GM10248 (cell line): ENCODE measurements around the gene ST3GAL2.

Experiments
- CTCF ChIA-PET: fragments of 300-600 bp; sonication (Branson Sonifier 250); formaldehyde crosslinking; extraction: SDS; loops from one replicate; lab custom pipeline; 2021; ENCODE audit warnings: antibody characterized with exemption; lab: Yijun Ruan, JAX
- POLR2A ChIA-PET: fragments of 350-650 bp; sonication (Branson Sonifier 250); formaldehyde crosslinking; extraction: SDS; loops from one replicate; lab custom pipeline; 2020; ENCODE audit warnings: antibody characterized with exemption; lab: Yijun Ruan, JAX
- DNase-seq: peaks from one replicate; pipeline ENCODE4 v3.0.0; 2012; ENCODE audit errors: extremely low spot score
- CTCF ChIP-seq: IDR thresholded peaks from 2 replicates; pipeline ENCODE4 v1.5.1; 2012; ENCODE audit warnings: mild to moderate bottlenecking, low read depth; ENCODE audit errors: extremely low read depth, missing control alignments, control extremely low read depth

ST3GAL2 gene

GRCh38 chr16:70468776-70469525 lies 30.1 kb upstream of the ST3GAL2 start:
- no peak for DNase-seq
- no peak for TF ChIP-seq CTCF
- POLR2A ChIA-PET = no interaction called here
- CTCF ChIA-PET = interaction anchor here (0.7 to 1.6 kb wide), 4 partner anchors 15 to 74 kb away, joined by 3 to 5 read pairs (median 4); partner anchors contain the start of gene FCSK

- ChIA-PET CTCF (interaction anchor here (2.8 kb wide), 1 partner anchor 73 kb away, joined by 11 read pairs; no protein-coding TSS in a partner anchor), POLR2A (no interaction called here)
- no peak for DNase-seq
- no peak for TF ChIP-seq CTCF
These were observed 28.7 kb upstream of the ST3GAL2 start for GRCh38 chr16:70467608-70468007.

- ChIA-PET CTCF (interaction anchor here (1.3 to 2.8 kb wide), 2 partner anchors 12 to 73 kb away, joined by 3 to 11 read pairs; no protein-coding TSS in a partner anchor), POLR2A (no interaction called here)
- DNase-seq = no peak
These were observed 28.2 kb upstream of the ST3GAL2 start for GRCh38 chr16:70467113-70467512.

GRCh38 chr16:70466805-70467076 lies 27.8 kb upstream of the ST3GAL2 start:
- CTCF ChIA-PET = interaction anchor here (1.3 to 2.8 kb wide), 2 partner anchors 12 to 72 kb away, joined by 3 to 11 read pairs; no protein-coding TSS in a partner anchor
- POLR2A ChIA-PET = no interaction called here
- TF ChIP-seq CTCF = no peak
- DNase-seq = no peak

More at GRCh38 chr16:70467113-70467512, 28.2 kb upstream of the ST3GAL2 start:
- no peak for TF ChIP-seq CTCF

- TF ChIP-seq CTCF = no peak
- DNase-seq = no peak
- ChIA-PET POLR2A (no interaction called here), CTCF (interaction anchor here (1.3 to 2.8 kb wide), 2 partner anchors 12 to 72 kb away, joined by 3 to 11 read pairs; no protein-coding TSS in a partner anchor)
These were observed 27.3 kb upstream of the ST3GAL2 start for GRCh38 chr16:70465999-70466804.

GRCh38 chr16:70463235-70463634 lies 24.3 kb upstream of the ST3GAL2 start:
- POLR2A ChIA-PET = no interaction called here
- TF ChIP-seq CTCF = no peak
- CTCF ChIA-PET = interaction anchor here (1.2 to 1.5 kb wide), 3 partner anchors 10 to 68 kb away, joined by 3 to 4 read pairs (median 4); no protein-coding TSS in a partner anchor
- DNase-seq = no peak
